LNCaP clone FGC (cell line): ENCODE measurements around the gene AGK.
"Not testable (repeated sequence)": the region's sequence is repeated elsewhere in the genome, so short reads cannot be mapped to it uniquely, and the experiment has no call there.

Experiments
- DNase-seq: peaks from one replicate; pipeline ENCODE4 v3.0.0-alpha.2; 2011; ENCODE audit warnings: low read depth
- H3K4me3 ChIP-seq: 2 replicates; pipeline ENCODE4 v1.5.1; 2011; ENCODE audit warnings: mild to moderate bottlenecking, low read depth, low read length, control low read depth
- CTCF ChIP-seq: IDR thresholded peaks from 2 replicates; pipeline ENCODE4 v1.5.1; 2012; ENCODE audit warnings: mild to moderate bottlenecking; ENCODE audit not compliant: control insufficient read depth, insufficient read depth; ENCODE audit errors: extremely low read depth

AGK gene

GRCh38 chr7:141686074-141686473 is 134.9 kb downstream of the AGK start:
- no peak overlapping the region for H3K4me3 ChIP-seq

GRCh38 chr7:141686670-141687069 is 135.5 kb downstream of the AGK start:
- no peak for TF ChIP-seq CTCF
- no peak for DNase-seq
- H3K4me3 ChIP-seq = no peak overlapping the region

More at GRCh38 chr7:141686074-141686473, 134.9 kb downstream of the AGK start:
- TF ChIP-seq CTCF = no peak
- DNase-seq = no peak

GRCh38 chr7:141688043-141688442 is 136.8 kb downstream of the AGK start:
- no peak for TF ChIP-seq CTCF
- DNase-seq = no peak
- H3K4me3 ChIP-seq = no peak overlapping the region

GRCh38 chr7:141689072-141689825 is 138.0 kb downstream of the AGK start:
- H3K4me3 ChIP-seq, DNase-seq: not testable (repeated sequence)

- DNase-seq = no peak
- no peak overlapping the region for H3K4me3 ChIP-seq
- TF ChIP-seq CTCF = no peak
Measured at GRCh38 chr7:141691540-141691939, 140.3 kb downstream of the AGK start.

GRCh38 chr7:141691961-141692360 is 140.8 kb downstream of the AGK start:
- DNase-seq = no peak
- TF ChIP-seq CTCF = no peak
- no peak overlapping the region for H3K4me3 ChIP-seq

- no peak for DNase-seq
- H3K4me3 ChIP-seq = no peak overlapping the region
- TF ChIP-seq CTCF = no peak
Measured at GRCh38 chr7:141693082-141693481, 141.9 kb downstream of the AGK start.
